SK-N-SH treated with all-trans-retinoic acid at 6 μM for 48 hours (cell line): ENCODE data around the gene GPC6.

Source experiments
- ARNTL ChIP-seq: fragments of 450-650 bp; formaldehyde crosslinking; IDR thresholded peaks from 2 replicates; pipeline ENCODE4 v1.5.0; 2020; ENCODE audit warnings: low read depth, mild to moderate bottlenecking, moderate library complexity, borderline replicate concordance
- CSDC2 ChIP-seq: fragments of 250-450 bp; sonication (Bioruptor Pico); IDR thresholded peaks from 2 replicates; pipeline ENCODE4 v1.5.0; 2020; ENCODE audit warnings: mild to moderate bottlenecking, moderate library complexity
- ISL1 ChIP-seq: fragments of 250-450 bp; sonication (Bioruptor Pico); IDR thresholded peaks from 2 replicates; pipeline ENCODE4 v2.1.2; 2022; ENCODE audit warnings: mild to moderate bottlenecking, moderate library complexity
- OSR1 ChIP-seq: fragments of 250-450 bp; sonication (Bioruptor Pico); IDR thresholded peaks from 2 replicates; pipeline ENCODE4 v1.8.0; 2022; ENCODE audit warnings: moderate library complexity, mild to moderate bottlenecking, inconsistent platforms
- TCF4 ChIP-seq: fragments of 250-450 bp; sonication (Bioruptor Pico); IDR thresholded peaks from 2 replicates; pipeline ENCODE4 v1.8.0; 2021; ENCODE audit warnings: mild to moderate bottlenecking, moderate library complexity, borderline replicate concordance
- ZFP3 ChIP-seq: fragments of 250-450 bp; sonication (Bioruptor Pico); IDR thresholded peaks from 2 replicates; pipeline ENCODE4 v1.5.0; 2020; ENCODE audit warnings: mild to moderate bottlenecking, moderate library complexity
- ZFP30 ChIP-seq: fragments of 450-650 bp; formaldehyde crosslinking; IDR thresholded peaks from 2 replicates; pipeline ENCODE4 v1.5.0; 2022; ENCODE audit warnings: mild to moderate bottlenecking, moderate library complexity
- TF ChIP-seq, protein P1 (sequence below): fragments of 250-450 bp; sonication (Bioruptor Pico); IDR thresholded peaks from 2 replicates; pipeline ENCODE4 v1.8.0; 2020; ENCODE audit warnings: mild to moderate bottlenecking, moderate library complexity, borderline replicate concordance
- TF ChIP-seq, protein P2 (sequence below): fragments of 250-450 bp; sonication (Bioruptor Pico); IDR thresholded peaks from 2 replicates; pipeline ENCODE4 v1.5.0; 2020; ENCODE audit warnings: mild to moderate bottlenecking, moderate library complexity
- TF ChIP-seq, protein P3 (sequence below): fragments of 250-450 bp; sonication (Bioruptor Pico); IDR thresholded peaks from 2 replicates; pipeline ENCODE4 v1.5.1; 2021; ENCODE audit warnings: mild to moderate bottlenecking, moderate library complexity

DNA sequence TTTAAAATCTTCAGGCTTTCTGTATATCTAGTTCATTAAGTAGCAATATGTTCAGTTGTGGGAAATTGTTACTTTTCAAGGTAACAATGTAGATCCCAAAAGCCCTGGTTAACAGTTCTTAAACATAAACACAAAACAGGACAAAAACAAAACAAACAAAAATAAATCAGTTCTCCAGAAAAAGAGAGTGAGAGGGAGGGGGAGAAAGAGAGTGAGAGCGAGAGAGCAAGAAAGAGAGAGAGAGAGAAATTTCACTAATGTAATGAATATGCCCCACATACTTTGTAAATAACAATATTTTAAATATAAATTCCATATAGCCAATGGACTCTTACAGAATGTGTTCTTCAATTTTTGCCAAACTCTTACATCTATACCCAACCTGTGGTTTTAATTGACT, 275.5 kb downstream of the GPC6 start:
- TF ChIP-seq OSR1 (CRISPR knock-in tag) (no peak), TCF4 (CRISPR knock-in tag) (no peak), CSDC2 (CRISPR knock-in tag) (no peak), ARNTL (CRISPR knock-in tag) (no peak), ZFP3 (no peak), ISL1 (CRISPR knock-in tag) (no peak), ZFP30 (no peak)
- TF ChIP-seq, protein P1, sequence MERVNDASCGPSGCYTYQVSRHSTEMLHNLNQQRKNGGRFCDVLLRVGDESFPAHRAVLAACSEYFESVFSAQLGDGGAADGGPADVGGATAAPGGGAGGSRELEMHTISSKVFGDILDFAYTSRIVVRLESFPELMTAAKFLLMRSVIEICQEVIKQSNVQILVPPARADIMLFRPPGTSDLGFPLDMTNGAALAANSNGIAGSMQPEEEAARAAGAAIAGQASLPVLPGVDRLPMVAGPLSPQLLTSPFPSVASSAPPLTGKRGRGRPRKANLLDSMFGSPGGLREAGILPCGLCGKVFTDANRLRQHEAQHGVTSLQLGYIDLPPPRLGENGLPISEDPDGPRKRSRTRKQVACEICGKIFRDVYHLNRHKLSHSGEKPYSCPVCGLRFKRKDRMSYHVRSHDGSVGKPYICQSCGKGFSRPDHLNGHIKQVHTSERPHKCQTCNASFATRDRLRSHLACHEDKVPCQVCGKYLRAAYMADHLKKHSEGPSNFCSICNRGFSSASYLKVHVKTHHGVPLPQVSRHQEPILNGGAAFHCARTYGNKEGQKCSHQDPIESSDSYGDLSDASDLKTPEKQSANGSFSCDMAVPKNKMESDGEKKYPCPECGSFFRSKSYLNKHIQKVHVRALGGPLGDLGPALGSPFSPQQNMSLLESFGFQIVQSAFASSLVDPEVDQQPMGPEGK (CRISPR knock-in tag) = no peak
- TF ChIP-seq, protein P2, sequence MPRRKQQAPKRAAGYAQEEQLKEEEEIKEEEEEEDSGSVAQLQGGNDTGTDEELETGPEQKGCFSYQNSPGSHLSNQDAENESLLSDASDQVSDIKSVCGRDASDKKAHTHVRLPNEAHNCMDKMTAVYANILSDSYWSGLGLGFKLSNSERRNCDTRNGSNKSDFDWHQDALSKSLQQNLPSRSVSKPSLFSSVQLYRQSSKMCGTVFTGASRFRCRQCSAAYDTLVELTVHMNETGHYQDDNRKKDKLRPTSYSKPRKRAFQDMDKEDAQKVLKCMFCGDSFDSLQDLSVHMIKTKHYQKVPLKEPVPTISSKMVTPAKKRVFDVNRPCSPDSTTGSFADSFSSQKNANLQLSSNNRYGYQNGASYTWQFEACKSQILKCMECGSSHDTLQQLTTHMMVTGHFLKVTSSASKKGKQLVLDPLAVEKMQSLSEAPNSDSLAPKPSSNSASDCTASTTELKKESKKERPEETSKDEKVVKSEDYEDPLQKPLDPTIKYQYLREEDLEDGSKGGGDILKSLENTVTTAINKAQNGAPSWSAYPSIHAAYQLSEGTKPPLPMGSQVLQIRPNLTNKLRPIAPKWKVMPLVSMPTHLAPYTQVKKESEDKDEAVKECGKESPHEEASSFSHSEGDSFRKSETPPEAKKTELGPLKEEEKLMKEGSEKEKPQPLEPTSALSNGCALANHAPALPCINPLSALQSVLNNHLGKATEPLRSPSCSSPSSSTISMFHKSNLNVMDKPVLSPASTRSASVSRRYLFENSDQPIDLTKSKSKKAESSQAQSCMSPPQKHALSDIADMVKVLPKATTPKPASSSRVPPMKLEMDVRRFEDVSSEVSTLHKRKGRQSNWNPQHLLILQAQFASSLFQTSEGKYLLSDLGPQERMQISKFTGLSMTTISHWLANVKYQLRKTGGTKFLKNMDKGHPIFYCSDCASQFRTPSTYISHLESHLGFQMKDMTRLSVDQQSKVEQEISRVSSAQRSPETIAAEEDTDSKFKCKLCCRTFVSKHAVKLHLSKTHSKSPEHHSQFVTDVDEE (CRISPR knock-in tag) = no peak
- TF ChIP-seq, protein P3, sequence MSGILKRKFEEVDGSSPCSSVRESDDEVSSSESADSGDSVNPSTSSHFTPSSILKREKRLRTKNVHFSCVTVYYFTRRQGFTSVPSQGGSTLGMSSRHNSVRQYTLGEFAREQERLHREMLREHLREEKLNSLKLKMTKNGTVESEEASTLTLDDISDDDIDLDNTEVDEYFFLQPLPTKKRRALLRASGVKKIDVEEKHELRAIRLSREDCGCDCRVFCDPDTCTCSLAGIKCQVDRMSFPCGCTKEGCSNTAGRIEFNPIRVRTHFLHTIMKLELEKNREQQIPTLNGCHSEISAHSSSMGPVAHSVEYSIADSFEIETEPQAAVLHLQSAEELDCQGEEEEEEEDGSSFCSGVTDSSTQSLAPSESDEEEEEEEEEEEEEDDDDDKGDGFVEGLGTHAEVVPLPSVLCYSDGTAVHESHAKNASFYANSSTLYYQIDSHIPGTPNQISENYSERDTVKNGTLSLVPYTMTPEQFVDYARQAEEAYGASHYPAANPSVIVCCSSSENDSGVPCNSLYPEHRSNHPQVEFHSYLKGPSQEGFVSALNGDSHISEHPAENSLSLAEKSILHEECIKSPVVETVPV = no peak
